Thoracic aorta (tissue), 2 donors: ENCODE data around the gene LRRC49. TPM values are rescaled to one million over a fixed set of nuclear protein-coding genes. Genes with fewer than 3 reads are reported as not detected.

Experiments used
- ATAC-seq: fragments of 150-250 bp; one replicate; pipeline ENCODE4 v1.8.0; 2017; ENCODE audit warnings: low read depth; ENCODE audit not compliant: insufficient number of reproducible peaks, low FRiP score
- DNase-seq: peaks from one replicate; pipeline ENCODE4 v3.0.0-alpha.2; 2020; ENCODE audit warnings: low spot score
- H3K27ac ChIP-seq, 2 donors: fragments of 200-600 bp; sonication (generic); 1 replicate in 1 of 2; 2 replicates in 1 of 2; pipeline ENCODE4 v1.5.1; 2016; ENCODE audit warnings: mild to moderate bottlenecking in 2 of 2, moderate library complexity in 2 of 2
- H3K27me3 ChIP-seq: fragments of 200-600 bp; sonication (generic); replicated peaks from 2 replicates; pipeline ENCODE4 v1.6.0; 2016; ENCODE audit warnings: mild to moderate bottlenecking; ENCODE audit not compliant: insufficient read depth
- H3K36me3 ChIP-seq: fragments of 200-600 bp; sonication (generic); one replicate; pipeline ENCODE4 v1.5.1; 2016
- H3K4me1 ChIP-seq, 2 donors: fragments of 200-600 bp; sonication (generic); 1 replicate in 1 of 2; 2 replicates in 1 of 2; pipeline versions ENCODE4 v1.5.1 to v1.6.0; 2016; ENCODE audit warnings: low read depth in 2 of 2, mild to moderate bottlenecking in 1 of 2; ENCODE audit not compliant: control insufficient read depth in 1 of 2
- H3K4me3 ChIP-seq: fragments of 200-600 bp; sonication (generic); 2 replicates; pipeline ENCODE4 v1.5.1; 2016; ENCODE audit warnings: mild to moderate bottlenecking
- H3K9me3 ChIP-seq: fragments of 200-600 bp; sonication (generic); 2 replicates; pipeline ENCODE4 v1.5.1; 2016
- total RNA-seq, 2 donors: library from RNA; depleted of rRNA; stranded (reverse); fragments of >200 nt; gene quantifications; one replicate each; pipeline versions ENCODE4 v1.1.0 to v1.2.3, GENCODE V29; 2016
- TF ChIP-seq, protein P1 (sequence below): fragments of 200-600 bp; sonication (generic); IDR thresholded peaks from one replicate; pipeline ENCODE4 v1.5.1; 2019; ENCODE audit warnings: antibody characterized with exemption

The LRRC49 gene
- total RNA-seq, 2 donors from 2014 or later = 8.9 to 9.4 TPM

DNA sequence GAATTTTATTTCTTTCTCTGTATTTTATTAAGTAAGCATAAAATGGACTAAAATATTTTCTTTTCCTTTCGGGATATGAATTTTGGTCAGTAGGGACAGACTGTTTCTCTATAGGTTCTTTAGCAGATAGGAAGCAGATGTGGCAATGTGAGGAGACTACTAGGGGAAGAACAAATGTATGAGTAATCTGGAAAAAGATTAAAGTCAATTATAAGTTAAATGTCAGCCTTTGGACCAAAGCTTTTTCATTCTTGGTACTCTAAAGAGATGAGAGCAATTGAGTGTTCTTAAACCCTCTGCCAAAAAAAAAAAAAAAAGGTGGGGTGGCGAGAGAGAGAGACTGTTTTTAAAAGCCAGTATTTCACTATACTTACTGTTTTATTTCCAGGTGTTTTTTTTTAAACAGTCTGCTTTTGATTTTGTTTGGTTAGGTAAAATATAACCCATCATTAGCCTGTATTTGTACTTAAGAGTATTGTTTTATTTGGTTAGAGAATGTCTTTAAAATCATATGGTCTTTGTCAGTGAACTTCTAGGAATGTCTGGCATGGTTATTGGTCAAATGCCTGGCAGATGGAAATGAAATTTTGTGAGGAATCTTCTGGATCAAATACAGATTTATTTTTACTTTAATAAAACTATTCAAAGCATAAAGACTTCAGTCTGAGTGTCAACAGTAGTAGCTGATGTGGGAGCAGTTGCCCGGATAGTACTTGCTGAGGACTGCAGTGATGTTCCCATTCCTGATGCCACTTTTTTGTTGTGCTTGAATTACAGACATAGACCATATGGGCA is 63.8 kb downstream of the LRRC49 start:
- ATAC-seq (no peak), DNase-seq (no peak)
- H3K36me3 ChIP-seq = no peaks in the 10 kb centered on the region
- H3K4me3 ChIP-seq = no peak overlapping the region
- TF ChIP-seq, protein P1, sequence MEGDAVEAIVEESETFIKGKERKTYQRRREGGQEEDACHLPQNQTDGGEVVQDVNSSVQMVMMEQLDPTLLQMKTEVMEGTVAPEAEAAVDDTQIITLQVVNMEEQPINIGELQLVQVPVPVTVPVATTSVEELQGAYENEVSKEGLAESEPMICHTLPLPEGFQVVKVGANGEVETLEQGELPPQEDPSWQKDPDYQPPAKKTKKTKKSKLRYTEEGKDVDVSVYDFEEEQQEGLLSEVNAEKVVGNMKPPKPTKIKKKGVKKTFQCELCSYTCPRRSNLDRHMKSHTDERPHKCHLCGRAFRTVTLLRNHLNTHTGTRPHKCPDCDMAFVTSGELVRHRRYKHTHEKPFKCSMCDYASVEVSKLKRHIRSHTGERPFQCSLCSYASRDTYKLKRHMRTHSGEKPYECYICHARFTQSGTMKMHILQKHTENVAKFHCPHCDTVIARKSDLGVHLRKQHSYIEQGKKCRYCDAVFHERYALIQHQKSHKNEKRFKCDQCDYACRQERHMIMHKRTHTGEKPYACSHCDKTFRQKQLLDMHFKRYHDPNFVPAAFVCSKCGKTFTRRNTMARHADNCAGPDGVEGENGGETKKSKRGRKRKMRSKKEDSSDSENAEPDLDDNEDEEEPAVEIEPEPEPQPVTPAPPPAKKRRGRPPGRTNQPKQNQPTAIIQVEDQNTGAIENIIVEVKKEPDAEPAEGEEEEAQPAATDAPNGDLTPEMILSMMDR = no peak
- no peak overlapping the region for H3K27ac ChIP-seq
- no peaks in the 10 kb centered on the region for H3K27me3 ChIP-seq
- H3K9me3 ChIP-seq = no peaks in the 10 kb centered on the region
- no peaks in the 10 kb centered on the region for H3K4me1 ChIP-seq

DNA sequence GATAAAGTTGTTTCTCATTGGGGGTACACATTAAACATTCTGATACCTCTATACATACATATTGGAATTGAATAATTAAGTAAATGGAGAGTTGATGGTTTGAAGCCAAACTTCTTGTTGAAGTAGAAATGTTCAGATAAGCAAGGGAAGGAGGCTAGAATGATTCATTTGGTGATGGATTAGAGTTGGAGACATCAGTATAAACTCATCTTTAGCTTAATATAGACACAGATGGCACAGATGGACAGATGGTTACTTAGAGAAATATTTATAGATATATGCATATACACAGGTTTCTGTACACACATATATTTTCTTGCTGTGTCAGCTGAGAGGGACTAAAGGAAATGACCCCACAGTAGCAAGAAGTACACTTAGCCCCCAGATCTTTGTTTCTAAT is 69.5 kb downstream of the LRRC49 start:
- Histone ChIP-seq H3K27ac (no peak overlapping the region), H3K9me3 (no peaks in the 10 kb centered on the region), H3K4me1 (no peaks in the 10 kb centered on the region), H3K36me3 (no peaks in the 10 kb centered on the region), H3K4me3 (no peak overlapping the region), H3K27me3 (no peaks in the 10 kb centered on the region)
- no peak for ATAC-seq
- DNase-seq = no peak
- TF ChIP-seq, protein P1 = no peak

DNA sequence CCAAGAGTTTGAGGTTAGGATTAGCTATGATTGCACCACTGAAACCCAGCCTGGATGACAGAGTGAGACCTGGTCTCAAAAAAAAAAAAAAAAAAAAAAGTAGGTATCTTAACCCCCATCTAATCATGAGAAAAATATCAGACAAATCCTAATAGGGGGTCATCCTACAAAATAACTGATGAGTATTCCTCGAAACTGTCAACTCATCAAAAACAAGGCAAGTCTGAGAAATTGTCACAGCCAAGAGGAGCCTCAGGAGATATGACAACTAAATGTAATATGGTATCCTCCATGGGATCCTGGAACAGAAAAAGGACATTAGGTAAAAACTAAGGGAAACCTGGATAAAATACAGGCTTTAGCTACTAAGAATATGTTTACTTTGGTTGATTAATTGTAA is 70.6 kb downstream of the LRRC49 start:
- DNase-seq = no peak
- H3K4me3 ChIP-seq = no peak overlapping the region
- no peaks in the 10 kb centered on the region for H3K27me3 ChIP-seq
- TF ChIP-seq, protein P1 = no peak
- ATAC-seq = no peak
- no peak overlapping the region for H3K27ac ChIP-seq
- H3K4me1 ChIP-seq = no peaks in the 10 kb centered on the region
- no peaks in the 10 kb centered on the region for H3K36me3 ChIP-seq
- H3K9me3 ChIP-seq = no peaks in the 10 kb centered on the region

DNA sequence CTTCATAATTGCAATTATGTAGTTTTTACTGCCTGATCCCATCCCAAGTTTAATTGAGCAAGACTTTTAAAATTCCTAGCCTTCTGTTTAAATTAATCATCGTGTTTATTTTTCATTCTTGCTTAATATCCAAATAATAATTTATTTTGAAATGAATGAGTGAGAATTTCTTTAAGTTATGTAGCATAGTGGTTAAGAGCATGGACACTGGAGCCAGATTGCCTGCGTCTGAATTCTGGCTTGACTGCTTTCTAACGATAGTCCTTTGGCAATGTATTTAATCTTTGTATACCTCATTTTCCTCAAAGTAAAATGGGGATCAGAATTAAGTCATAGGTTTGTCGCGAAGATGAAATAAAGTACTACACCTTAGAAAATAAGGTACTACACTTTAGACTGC is 71.4 kb downstream of the LRRC49 start:
- H3K27me3 ChIP-seq = no peaks in the 10 kb centered on the region
- no peak overlapping the region for H3K4me3 ChIP-seq
- H3K4me1 ChIP-seq = no peaks in the 10 kb centered on the region
- H3K27ac ChIP-seq = no peak overlapping the region
- H3K36me3 ChIP-seq = no peaks in the 10 kb centered on the region
- DNase-seq = no peak
- TF ChIP-seq, protein P1 = no peak
- no peaks in the 10 kb centered on the region for H3K9me3 ChIP-seq
- no peak for ATAC-seq

DNA sequence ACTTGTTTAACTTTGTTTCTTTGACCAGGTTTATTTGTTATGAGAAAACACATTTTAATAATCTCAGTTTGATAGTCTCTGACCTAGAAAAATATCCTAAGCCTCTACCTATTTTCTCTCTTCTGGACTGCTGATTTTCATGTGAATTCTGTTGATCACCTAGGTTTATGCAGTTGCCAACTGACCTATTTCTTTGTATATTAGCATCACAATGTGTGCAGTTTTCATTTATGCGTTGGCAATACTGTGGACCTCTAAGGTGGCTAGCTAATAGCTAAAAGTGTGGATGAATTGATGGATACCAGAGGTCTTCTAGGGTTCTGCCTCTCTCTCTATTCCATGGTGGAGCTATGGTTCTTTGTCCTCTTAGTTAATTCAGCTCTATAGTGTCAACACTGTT is 72.1 kb downstream of the LRRC49 start:
- H3K4me1 ChIP-seq = no peaks in the 10 kb centered on the region
- H3K4me3 ChIP-seq = no peak overlapping the region
- no peaks in the 10 kb centered on the region for H3K27me3 ChIP-seq
- H3K27ac ChIP-seq = no peak overlapping the region
- DNase-seq (no peak), ATAC-seq (no peak)
- H3K36me3 ChIP-seq = no peaks in the 10 kb centered on the region
- TF ChIP-seq, protein P1 = no peak
- H3K9me3 ChIP-seq = no peaks in the 10 kb centered on the region
